Tibial nerve (tissue), 3 donors: ENCODE data around the gene SFN.

ENCODE experiments used
- POLR2A ChIP-seq, 2 donors: fragments of 450-650 bp; IDR thresholded peaks; one replicate each; pipeline ENCODE4 v1.6.1; 2017; ENCODE audit warnings: antibody characterized with exemption in 2 of 2, mild to moderate bottlenecking in 2 of 2, moderate library complexity in 2 of 2
- TF ChIP-seq, protein P1 (sequence below), 5 experiments: fragments of 200-600 bp in 3 of 5; fragments of 450-650 bp in 2 of 5; sonication (generic) in 3 of 5; IDR thresholded peaks; one replicate each; pipeline ENCODE4 v1.5.1; 2016 to 2019; ENCODE audit warnings: antibody characterized with exemption in 5 of 5, mild to moderate bottlenecking in 3 of 5, moderate library complexity in 2 of 5

- TF ChIP-seq, protein P1, sequence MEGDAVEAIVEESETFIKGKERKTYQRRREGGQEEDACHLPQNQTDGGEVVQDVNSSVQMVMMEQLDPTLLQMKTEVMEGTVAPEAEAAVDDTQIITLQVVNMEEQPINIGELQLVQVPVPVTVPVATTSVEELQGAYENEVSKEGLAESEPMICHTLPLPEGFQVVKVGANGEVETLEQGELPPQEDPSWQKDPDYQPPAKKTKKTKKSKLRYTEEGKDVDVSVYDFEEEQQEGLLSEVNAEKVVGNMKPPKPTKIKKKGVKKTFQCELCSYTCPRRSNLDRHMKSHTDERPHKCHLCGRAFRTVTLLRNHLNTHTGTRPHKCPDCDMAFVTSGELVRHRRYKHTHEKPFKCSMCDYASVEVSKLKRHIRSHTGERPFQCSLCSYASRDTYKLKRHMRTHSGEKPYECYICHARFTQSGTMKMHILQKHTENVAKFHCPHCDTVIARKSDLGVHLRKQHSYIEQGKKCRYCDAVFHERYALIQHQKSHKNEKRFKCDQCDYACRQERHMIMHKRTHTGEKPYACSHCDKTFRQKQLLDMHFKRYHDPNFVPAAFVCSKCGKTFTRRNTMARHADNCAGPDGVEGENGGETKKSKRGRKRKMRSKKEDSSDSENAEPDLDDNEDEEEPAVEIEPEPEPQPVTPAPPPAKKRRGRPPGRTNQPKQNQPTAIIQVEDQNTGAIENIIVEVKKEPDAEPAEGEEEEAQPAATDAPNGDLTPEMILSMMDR (IDR thresholded peaks at IDR 0.05), result no peak
- TF ChIP-seq POLR2A (IDR thresholded peaks at IDR 0.05), result no peak
These were observed 48.1 kb upstream of the SFN start for GRCh38 chr1:26814893-26815292.
